HepG2 (cell line): ENCODE measurements around the gene CXorf65. TPM values are rescaled to one million over a fixed set of nuclear protein-coding genes. Genes with fewer than 3 reads are reported as not detected.

Source experiments
- CREM ChIP-seq, 2 experiments: sonication (generic) in 1 of 2; formaldehyde crosslinking in 1 of 2; IDR thresholded peaks; 2 replicates each; pipeline versions ENCODE4 v1.4.0 to v1.6.1; 2016 to 2020; ENCODE audit warnings: antibody characterized with exemption in 1 of 2, mild to moderate bottlenecking in 1 of 2, missing genetic modification reagents in 1 of 2
- EZH2 ChIP-seq: conservative IDR thresholded peaks from 2 replicates; pipeline ENCODE4 v1.6.1; 2012; ENCODE audit warnings: mild to moderate bottlenecking, low read depth, low read length, moderate library complexity
- FOXA1 ChIP-seq, 2 experiments: fragments of 450-650 bp in 1 of 2; sonication (generic) in 1 of 2; formaldehyde crosslinking in 1 of 2; IDR thresholded peaks; 2 replicates each; pipeline versions ENCODE4 v1.4.0 to v1.6.1; 2016 to 2020; ENCODE audit warnings: missing genetic modification reagents in 1 of 2
- FOXA3 ChIP-seq: IDR thresholded peaks from 2 replicates; pipeline ENCODE4 v1.6.1; 2016; ENCODE audit warnings: missing genetic modification reagents, missing compliant biosample characterization
- KDM2A ChIP-seq: sonication (generic); formaldehyde crosslinking; IDR thresholded peaks from 2 replicates; pipeline ENCODE4 v1.4.0; 2020; ENCODE audit warnings: low read depth, missing genetic modification reagents, borderline replicate concordance
- POLR2A ChIP-seq, 2 experiments: IDR thresholded peaks; 2 replicates each; pipeline ENCODE4 v1.6.1; 2011; ENCODE audit warnings: low read depth in 2 of 2, low read length in 2 of 2, mild to moderate bottlenecking in 1 of 2, moderate library complexity in 1 of 2; ENCODE audit not compliant: insufficient read depth in 1 of 2
- RORA ChIP-seq: sonication (generic); formaldehyde crosslinking; IDR thresholded peaks from 2 replicates; pipeline ENCODE4 v1.5.0; 2020; ENCODE audit warnings: mild to moderate bottlenecking, missing genetic modification reagents, moderate library complexity
- SUZ12 ChIP-seq: fragments of 150-350 bp; IDR thresholded peaks from 2 replicates; pipeline ENCODE4 v1.6.1; 2014; ENCODE audit warnings: low read depth, low read length
- THAP11 ChIP-seq: IDR thresholded peaks from 2 replicates; pipeline ENCODE4 v1.6.1; 2016; ENCODE audit warnings: missing biosample characterization, missing genetic modification reagents
- ZNF143 ChIP-seq: sonication (generic); formaldehyde crosslinking; IDR thresholded peaks from 2 replicates; pipeline ENCODE4 v1.4.0; 2020; ENCODE audit warnings: missing genetic modification reagents
- ZNF546 ChIP-seq: sonication (generic); formaldehyde crosslinking; conservative IDR thresholded peaks from 2 replicates; pipeline ENCODE4 v1.8.1; 2023; ENCODE audit warnings: mild to moderate bottlenecking, missing genetic modification reagents
- polyA plus RNA-seq, 8 experiments: library from polyadenylated mRNA; depleted of rRNA in 3 of 8; stranded (reverse) in 7 of 8; unstranded in 1 of 8; fragments of >200 nt; fragmentation: Illumina TruSeq in 4 of 8; extraction: Trizol in 4 of 8; gene quantifications; 2 replicates each; pipeline versions ENCODE4 v1.2.1 to v1.2.3, GENCODE V29; 2011 to 2016; ENCODE audit warnings: low read depth in 4 of 8, missing spikeins in 1 of 8, mixed read lengths in 1 of 8; ENCODE audit not compliant: insufficient read depth in 1 of 8
- total RNA-seq, 5 experiments: library from RNA; depleted of rRNA; stranded (reverse); fragments of >200 nt; fragmentation: Illumina TruSeq; extraction: Trizol; gene quantifications; 2 replicates each; pipeline ENCODE4 v1.2.3, GENCODE V29; 2016; ENCODE audit warnings: low read depth in 1 of 5
- TF ChIP-seq, protein P1 (sequence below): sonication (generic); formaldehyde crosslinking; IDR thresholded peaks from 2 replicates; pipeline ENCODE4 v1.5.0; 2020; ENCODE audit warnings: mild to moderate bottlenecking, missing genetic modification reagents, borderline replicate concordance

The CXorf65 gene
- total and polyA plus RNA-seq, 2 of the 13 experiments (the other 11 are each of a cell fraction or from before 2014, with no cell fraction given): not detected

DNA sequence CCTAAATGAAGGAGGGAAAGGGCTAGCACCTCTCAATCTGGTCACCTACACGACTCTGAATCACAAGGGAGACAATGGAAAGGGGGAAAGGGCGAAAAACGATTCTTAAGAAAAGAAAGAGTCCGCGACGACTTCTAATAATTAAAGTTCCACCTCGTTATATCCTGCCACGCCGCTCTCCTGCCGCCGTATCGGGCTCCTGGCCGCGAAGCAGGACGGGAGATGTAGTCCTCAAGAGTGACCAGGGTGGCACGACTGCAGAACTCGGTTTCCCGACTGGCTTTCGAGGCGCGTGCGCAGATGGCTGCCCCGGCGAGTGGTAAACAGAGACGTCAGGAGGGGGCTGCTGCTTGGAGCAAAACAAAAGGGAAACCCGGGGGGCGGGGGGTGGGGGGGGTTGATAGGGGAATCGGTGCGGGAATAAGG is 11.0 kb downstream of the CXorf65 start, which contains the start of gene FOXO4 (continued):
- TF ChIP-seq, protein P1, sequence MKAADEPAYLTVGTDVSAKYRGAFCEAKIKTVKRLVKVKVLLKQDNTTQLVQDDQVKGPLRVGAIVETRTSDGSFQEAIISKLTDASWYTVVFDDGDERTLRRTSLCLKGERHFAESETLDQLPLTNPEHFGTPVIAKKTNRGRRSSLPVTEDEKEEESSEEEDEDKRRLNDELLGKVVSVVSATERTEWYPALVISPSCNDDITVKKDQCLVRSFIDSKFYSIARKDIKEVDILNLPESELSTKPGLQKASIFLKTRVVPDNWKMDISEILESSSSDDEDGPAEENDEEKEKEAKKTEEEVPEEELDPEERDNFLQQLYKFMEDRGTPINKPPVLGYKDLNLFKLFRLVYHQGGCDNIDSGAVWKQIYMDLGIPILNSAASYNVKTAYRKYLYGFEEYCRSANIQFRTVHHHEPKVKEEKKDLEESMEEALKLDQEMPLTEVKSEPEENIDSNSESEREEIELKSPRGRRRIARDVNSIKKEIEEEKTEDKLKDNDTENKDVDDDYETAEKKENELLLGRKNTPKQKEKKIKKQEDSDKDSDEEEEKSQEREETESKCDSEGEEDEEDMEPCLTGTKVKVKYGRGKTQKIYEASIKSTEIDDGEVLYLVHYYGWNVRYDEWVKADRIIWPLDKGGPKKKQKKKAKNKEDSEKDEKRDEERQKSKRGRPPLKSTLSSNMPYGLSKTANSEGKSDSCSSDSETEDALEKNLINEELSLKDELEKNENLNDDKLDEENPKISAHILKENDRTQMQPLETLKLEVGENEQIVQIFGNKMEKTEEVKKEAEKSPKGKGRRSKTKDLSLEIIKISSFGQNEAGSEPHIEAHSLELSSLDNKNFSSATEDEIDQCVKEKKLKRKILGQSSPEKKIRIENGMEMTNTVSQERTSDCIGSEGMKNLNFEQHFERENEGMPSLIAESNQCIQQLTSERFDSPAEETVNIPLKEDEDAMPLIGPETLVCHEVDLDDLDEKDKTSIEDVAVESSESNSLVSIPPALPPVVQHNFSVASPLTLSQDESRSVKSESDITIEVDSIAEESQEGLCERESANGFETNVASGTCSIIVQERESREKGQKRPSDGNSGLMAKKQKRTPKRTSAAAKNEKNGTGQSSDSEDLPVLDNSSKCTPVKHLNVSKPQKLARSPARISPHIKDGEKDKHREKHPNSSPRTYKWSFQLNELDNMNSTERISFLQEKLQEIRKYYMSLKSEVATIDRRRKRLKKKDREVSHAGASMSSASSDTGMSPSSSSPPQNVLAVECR (CRISPR knock-in tag): peak; percentile 31; the same call in 1 of the 2 replicates
- TF ChIP-seq FOXA1 (IDR thresholded peaks at IDR 0.05) (no peak), FOXA1 (CRISPR knock-in tag; IDR thresholded peaks at IDR 0.05) (0 out of 2 replicates have a peak, but pooled peaks have one; percentile 35), KDM2A (peak; percentile 17; the same call in 1 of the 2 replicates), ZNF546 (no peak), CREM (IDR thresholded peaks at IDR 0.05) (peak; percentile 55; the same call in 1 of the 2 replicates), CREM (CRISPR knock-in tag; IDR thresholded peaks at IDR 0.05) (no peak), ZNF143 (peak; percentile 90), THAP11 (CRISPR knock-in tag) (peak; percentile 97), RORA (CRISPR knock-in tag) (no peak), FOXA3 (peak; percentile 18; the same call in 1 of the 2 replicates), EZH2 (no peak), SUZ12 (peak; percentile 52; the same call in 1 of the 2 replicates), POLR2A (IDR thresholded peaks at IDR 0.05; ENCODE audit: insufficient read depth in 1 of 2, low read depth in 2 of 2, low read length in 2 of 2) (peak in 1 of 2 experiments; percentile 56; a peak in 2 of 4 replicates)
